Measurements from ENCODE around the gene KY.

Gene KY

DNA sequence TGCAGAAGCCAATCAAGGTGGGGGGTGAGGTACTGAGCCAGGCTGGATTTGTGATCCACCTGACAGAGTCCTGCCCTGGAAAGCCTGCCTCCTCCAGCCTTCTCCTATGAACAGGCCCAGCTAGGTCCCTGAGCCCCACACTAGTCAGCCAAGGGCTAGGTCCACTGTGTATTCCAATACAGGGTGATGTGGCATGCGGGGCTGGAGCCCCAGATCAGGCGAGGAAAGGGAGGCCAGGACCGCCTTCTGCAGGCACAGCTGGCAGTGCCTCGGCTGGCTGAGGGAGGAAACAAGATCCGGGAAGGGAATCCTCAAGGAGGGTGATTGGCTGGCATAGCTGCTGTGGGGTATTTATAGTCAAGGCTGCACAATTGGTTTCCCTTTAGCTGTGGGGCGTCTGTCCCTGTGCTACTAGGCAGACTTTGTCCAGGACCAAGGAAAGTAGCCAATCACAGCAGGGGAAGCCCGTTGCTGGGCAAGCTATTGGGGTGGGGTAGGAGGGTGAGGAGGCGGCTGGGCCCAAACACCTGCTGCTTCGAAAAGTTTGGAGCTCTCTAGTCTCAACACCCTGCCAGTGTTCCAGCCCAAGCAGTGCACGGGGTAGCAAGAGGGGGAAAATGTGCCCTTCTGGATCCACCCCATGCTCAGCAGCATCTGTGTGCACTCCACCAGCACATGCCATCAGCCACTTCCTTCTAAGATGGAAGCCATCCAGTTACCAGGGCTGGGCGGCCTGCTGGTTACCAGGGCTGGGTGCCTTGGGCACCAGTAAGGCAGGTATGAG, 5.9 kb downstream of the KY start:
- no peak for DNase-seq (ENCODE audit: low read depth)

- no peak for DNase-seq (ENCODE audit: low read depth)
These were observed 7.6 kb downstream of the KY start for GRCh38 chr3:134643150-134643675.

DNA sequence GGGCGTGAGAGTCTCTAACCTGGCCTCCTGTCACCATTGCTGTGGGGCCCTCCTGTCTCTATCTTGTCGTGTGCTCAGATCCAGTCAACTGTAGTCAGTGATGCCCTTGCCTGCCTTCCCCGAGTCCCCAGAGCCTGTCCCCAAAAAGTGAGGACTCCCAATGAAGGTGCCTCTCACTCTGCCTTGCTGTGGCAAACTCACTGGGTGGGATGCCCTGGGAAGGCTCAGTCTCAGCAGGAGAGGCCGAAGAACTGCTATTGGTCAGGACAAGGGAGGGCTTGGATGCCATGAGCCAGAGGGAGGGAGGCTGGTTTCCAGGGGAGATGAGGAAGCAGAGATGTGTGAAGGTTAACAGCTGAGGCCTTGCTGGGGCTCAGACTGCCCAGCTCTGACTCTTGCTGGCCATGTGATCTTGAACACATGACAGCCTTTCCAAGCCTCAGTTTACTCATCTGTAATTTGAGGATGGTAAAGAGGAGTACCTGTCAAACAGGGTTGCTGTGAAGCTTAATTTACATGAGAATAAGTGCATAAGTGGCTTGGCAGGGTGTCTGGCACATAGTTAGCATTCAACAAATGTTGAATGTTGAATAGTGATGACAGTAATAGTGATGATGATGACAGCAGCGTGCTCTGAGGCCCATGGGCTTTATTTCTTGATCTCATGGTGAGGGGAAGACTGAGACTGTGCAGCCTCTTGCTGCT, 8.2 kb downstream of the KY start:
- DNase-seq (ENCODE audit: low read depth), result no peak

GRCh38 chr3:134641671-134642300, 9.0 kb downstream of the KY start:
- DNase-seq (ENCODE audit: low read depth), result no peak

DNA sequence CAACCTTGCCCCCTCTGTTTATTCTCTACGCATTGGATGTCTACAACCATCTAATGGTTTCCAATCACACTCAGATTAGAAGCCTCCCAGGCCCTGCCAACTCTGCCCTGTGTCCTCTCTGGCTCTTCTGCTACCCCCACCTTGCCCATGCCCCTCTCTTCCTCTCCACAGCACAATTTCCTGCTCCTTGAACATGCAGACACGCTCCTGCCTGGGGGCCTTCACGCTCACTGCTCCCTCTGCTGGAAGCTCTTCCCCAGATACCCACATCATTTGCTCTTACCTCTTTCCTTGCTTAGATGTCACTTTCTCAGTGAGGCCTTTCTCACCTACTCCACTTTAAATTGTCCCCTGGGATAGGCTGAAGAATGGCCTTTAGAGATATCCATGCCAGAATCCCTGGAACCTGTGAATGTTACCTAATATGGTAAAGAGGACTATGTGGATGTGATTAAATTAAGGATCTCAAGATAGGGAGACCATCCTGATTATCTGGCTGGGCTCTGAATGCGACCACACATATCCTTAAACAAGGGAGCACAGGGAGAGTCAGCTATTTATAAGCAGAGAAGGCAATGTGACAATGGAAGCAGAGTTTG, 9.9 kb downstream of the KY start:
- DNase-seq (ENCODE audit: low read depth), result no peak

GRCh38 chr3:134640378-134640777, 10.4 kb downstream of the KY start:
- no peak for DNase-seq (ENCODE audit: low read depth)

GRCh38 chr3:134638385-134639030, 12.3 kb downstream of the KY start:
- no peak for DNase-seq (ENCODE audit: low read depth)

DNA sequence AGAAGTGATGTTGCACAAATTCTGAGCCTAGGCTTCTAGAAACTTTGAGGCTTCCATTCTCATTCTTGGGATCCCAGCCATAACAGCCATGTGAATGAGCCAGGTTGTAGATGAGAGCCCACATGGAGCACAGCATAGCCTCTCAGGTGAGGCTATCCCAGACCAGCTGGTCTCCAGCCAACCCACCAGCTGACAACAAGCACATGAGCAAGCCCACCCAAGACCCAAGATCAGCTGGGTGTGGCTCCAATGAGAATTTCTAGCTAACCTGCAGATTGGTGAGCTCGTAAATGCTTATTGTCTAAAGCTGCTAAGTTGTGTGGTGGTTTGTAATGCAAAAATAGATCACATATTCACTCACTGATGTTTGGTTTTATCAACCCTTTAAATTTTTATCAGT, 14.4 kb downstream of the KY start:
- no peak for DNase-seq (ENCODE audit: low read depth)

- DNase-seq (ENCODE audit: low read depth), result no peak
These were observed 20.3 kb downstream of the KY start for GRCh38 chr3:134630506-134630905.

DNA sequence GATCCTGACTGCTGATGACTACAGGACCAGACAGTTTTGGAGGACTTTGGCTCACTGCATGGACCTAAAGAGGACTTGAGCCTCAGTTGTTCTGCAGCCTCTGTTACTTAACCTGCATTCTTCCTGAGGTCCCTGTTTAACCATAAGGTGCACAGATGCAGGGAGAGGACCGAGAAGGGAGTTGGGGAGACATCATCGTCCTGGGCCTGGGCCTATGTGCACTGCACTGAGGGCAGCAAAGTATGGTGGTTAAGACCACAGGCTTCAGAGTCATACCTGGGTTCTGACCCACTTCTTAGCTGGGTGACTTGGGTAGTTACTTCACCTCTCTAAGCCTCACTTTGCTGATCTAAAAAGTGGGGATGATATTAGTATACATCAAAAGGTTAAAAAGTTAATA, 21.9 kb downstream of the KY start:
- DNase-seq (ENCODE audit: low read depth), result no peak

GRCh38 chr3:134627831-134628230, 23.0 kb downstream of the KY start:
- DNase-seq (ENCODE audit: low read depth), result no peak

- DNase-seq (ENCODE audit: low read depth), result no peak
These were observed 24.7 kb downstream of the KY start for GRCh38 chr3:134625885-134626741.

- DNase-seq (ENCODE audit: low read depth), result no peak
These were observed 25.4 kb downstream of the KY start for GRCh38 chr3:134625462-134625861.

GRCh38 chr3:134624537-134625287, 26.1 kb downstream of the KY start:
- DNase-seq (ENCODE audit: low read depth), result no peak

DNA sequence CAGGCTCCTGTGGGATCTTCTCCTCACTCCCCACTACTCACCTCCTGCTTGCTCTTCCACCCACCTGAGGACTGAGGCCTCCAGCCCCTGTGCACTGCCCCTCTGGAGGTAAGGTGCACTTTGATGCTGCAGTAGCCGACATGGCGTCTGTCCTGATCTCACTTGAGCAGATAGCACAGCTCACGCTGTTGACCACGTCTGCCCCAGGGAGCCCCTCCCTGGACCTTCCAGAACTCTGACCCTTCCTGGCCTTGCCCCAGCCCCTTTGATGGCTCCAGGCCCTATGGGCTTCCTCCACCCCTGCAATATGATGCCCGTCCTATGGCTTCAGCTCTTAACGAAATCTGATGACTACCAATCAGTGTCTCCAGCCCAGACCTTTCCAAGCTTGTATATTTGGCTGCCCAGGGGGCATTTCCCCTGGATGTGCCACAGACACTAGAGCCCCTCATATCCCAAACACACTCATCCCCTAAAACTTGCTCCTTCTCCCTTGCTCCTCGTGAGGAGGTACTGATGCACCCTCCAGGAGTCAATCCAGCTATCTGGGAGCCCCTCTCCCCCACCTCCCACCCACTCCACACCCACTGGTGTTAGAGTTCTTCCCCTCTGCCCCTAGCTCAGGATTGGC, 27.1 kb downstream of the KY start:
- DNase-seq (ENCODE audit: low read depth), result no peak

- DNase-seq (ENCODE audit: low read depth), result no peak
These were observed 27.9 kb downstream of the KY start for GRCh38 chr3:134622806-134623365.

GRCh38 chr3:134621854-134622253, 29.0 kb downstream of the KY start:
- no peak for DNase-seq (ENCODE audit: low read depth)

GRCh38 chr3:134620476-134621115, 30.2 kb downstream of the KY start:
- no peak for DNase-seq (ENCODE audit: low read depth)

GRCh38 chr3:134619884-134620445, 30.9 kb downstream of the KY start:
- DNase-seq (ENCODE audit: low read depth), result no peak
